GM12891 (cell line): ENCODE data around the gene MICU2.

Source experiments
- POLR2A ChIP-seq: IDR thresholded peaks from 2 replicates; pipeline ENCODE4 v1.6.1; 2011; ENCODE audit warnings: low read depth, low read length, control low read depth
- POLR2AphosphoS5 ChIP-seq: IDR thresholded peaks from 2 replicates; pipeline ENCODE4 v1.6.1; 2011; ENCODE audit warnings: low read depth, low read length, control low read depth
- TAF1 ChIP-seq: IDR thresholded peaks from 2 replicates; pipeline ENCODE4 v1.6.1; 2011; ENCODE audit warnings: low read depth, low read length, control low read depth

GRCh38 chr13:21458813-21459701, 144.9 kb downstream of the MICU2 start, which contains the start of gene ZDHHC20:
- peak; percentile 15; the same call in 1 of the 2 replicates for TF ChIP-seq TAF1
- no peak; the same call in 1 of the 2 replicates for TF ChIP-seq POLR2A
- TF ChIP-seq POLR2AphosphoS5, result peak; percentile 52; the same call in 1 of the 2 replicates
